NCI-H226 (cell line): ENCODE measurements around the gene KLF13.

Experiments
- DNase-seq: peaks from one replicate; pipeline ENCODE4 v3.0.0-alpha.2; 2015

KLF13 gene

DNA sequence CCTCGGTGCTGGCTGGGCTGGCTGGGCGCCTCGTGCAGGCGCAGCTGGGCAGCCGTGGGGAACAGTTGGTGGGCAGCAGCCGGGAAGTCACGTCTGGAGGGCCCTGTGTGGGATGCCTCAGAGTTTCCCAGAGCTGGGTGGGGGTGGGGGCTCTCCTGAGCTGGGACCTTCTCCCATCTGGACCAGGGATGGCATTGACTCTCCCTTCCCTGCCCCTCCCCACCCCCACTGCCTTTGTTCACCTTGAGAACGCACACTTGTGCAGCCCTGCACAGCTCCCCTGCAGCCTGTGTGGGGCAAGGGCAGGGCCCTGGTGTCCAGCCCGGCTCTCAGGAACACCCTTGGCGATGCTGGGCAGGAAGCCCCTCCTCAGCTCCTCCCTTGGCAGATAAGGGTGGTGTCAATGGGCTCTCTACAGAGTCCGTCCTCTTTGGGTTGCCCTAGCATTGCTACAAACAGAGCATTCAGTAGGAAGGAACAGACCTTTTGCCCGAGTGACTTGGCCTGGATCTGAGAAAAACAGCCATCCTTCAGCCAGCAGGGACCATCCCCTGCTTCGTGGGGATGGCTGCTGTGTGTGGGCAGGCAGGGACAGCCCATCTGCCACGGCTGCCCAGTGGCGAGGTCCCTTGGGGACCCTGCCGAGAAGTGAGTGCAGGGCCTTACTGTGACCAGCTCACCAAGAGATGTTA lies 25.5 kb upstream of the KLF13 start:
- DNase-seq, result no peak

GRCh38 chr15:31301673-31301990 lies 25.0 kb upstream of the KLF13 start:
- no peak for DNase-seq

GRCh38 chr15:31302029-31302657 lies 24.5 kb upstream of the KLF13 start:
- DNase-seq, result no peak

GRCh38 chr15:31302778-31303725 lies 23.6 kb upstream of the KLF13 start:
- no peak for DNase-seq

DNA sequence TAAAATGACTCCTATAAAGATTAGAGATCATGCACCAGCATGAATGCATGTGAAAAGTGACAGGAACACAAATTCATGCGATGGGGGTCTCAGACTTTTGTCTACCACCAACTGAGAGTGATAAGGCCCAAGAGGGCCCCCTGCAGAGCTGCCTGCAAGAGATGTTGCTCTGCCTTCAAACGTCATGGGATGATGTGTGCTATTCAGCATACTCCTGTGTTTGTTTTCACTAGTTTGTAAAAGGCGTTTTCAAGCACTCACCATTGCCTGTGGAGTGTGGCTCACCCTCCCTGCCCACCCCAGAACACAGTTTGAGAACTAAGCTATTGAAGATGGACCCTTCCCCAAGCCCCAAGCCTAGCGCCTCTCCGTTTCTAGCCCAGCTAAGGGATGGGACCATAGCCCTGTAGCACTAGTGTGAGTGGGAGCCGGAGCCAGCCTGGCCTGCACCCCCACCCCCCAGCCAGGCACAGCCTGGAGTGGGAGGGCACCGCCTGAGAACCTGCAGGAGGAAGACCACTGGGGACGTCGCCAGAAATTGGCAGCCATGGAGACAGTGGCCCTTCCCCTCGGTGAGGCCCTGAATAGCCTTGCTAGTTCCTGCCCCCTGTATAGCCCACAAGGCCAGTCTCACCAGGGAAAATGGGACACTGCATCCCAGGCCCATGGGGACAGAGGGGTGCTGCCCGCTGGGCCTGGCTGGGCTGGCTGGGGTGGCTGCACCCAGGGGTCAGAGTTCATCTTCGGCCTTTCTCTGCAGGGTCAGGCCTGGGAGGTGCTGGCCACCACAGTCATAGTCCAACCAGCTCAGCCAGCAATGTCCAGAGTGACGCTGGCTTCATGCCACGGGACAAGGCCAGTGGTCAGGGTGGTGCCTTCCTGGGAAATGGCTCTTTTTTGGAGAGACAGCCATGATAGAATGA lies 22.6 kb upstream of the KLF13 start:
- DNase-seq, result no peak

- no peak for DNase-seq
These were observed 21.8 kb upstream of the KLF13 start for GRCh38 chr15:31304751-31305365.

GRCh38 chr15:31305375-31305774 lies 21.3 kb upstream of the KLF13 start:
- DNase-seq, result no peak

- DNase-seq, result no peak
These were observed 20.7 kb upstream of the KLF13 start for GRCh38 chr15:31305796-31306425.

DNA sequence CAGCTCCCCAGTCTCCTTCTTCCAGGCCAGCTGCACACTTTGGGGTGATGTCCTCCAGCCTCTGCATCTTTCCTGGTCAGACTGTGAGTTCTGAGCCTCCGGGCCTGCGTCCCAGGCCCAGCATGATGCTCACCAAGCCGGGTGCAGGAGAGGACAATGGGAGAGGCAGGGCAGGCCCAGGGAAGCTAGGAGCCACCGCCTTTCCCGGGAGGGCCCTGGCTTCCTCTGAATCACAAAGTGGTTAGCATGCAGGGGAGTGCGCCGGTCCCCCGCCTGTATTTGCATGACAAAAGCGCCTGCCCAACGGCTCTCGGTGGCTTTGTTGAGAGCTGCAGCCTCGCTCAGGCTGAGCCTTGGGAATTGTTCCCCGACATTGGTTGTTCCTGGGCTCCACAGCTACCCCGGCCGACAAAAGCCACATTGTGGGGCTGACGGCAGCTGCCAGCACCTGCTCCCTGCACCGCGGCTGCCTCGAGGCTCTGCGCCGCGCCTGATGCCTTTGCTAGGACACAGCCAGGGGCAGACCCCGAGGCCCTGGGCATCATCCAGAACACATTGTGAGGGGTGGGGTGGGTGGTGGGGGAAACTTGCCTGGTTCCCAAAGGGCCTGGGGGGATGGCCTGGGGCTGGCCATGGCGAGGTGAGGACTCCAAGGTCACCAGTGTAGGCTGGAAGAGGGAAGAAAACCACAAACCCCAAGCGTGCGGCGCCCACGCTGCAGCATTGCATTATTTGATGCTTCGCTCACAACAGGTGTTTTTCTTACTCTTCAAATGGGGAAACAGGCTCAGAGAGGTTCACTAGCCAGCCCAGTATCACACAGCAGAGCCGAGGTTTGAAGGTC lies 20.0 kb upstream of the KLF13 start:
- no peak for DNase-seq

GRCh38 chr15:31307270-31308184 lies 19.1 kb upstream of the KLF13 start:
- DNase-seq, result no peak

DNA sequence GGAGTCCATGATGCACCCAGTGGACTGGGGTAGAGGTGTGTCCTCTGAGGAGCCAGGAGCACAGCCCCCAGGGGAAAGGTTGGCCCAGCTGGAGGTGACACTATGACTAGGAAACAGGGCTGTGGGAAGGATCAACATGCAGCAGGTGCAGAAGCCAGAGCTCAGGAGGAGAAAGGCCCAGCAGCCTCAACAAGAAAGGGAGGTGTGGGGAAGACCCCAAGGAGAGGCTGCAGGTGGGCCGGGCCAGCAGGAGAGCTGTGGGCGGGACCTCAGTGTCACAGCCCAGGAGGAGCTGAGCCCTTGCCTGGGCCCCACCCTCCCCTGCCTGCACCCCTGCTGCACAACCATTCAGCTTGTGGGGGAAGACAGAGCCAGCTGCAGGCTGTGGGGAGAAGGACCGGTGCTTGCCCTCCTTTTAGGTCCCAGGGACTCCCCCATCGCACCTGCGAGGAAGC lies 18.4 kb upstream of the KLF13 start:
- DNase-seq, result no peak

DNA sequence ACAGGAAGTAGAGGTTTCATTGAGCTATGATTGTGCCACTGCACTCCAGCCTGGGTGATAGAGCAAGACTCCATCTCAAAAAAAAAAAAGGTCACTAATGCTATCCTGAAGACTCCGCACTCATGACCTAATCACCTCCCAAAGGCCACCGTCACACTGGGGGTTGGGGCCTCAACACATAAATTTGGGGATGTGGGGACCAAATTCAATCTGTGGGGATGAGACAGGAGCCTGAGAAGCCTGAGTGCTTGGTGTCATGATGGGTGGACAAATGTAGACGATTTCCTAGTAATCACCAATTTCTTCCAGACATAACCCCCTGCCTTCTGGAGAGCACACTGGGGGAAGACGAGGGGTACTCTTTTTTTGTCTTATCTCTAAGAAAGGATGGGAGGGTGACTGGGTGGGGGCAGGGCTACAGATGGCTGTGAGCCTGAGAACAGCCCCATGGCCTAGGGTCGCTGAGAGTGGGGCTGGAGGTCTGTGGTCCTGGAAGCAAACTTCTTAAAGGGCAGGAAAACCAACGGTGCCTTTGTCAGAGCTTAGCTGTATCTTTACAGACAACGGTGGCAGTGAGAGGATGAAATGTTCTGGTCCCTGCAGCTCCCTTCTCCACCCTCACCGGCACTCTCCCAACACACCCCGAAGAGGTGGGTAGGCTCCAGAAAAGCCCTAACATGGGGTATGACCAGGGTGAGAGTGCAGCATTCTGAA lies 16.6 kb upstream of the KLF13 start:
- DNase-seq, result no peak

GRCh38 chr15:31311735-31312619 lies 14.7 kb upstream of the KLF13 start:
- no peak for DNase-seq

DNA sequence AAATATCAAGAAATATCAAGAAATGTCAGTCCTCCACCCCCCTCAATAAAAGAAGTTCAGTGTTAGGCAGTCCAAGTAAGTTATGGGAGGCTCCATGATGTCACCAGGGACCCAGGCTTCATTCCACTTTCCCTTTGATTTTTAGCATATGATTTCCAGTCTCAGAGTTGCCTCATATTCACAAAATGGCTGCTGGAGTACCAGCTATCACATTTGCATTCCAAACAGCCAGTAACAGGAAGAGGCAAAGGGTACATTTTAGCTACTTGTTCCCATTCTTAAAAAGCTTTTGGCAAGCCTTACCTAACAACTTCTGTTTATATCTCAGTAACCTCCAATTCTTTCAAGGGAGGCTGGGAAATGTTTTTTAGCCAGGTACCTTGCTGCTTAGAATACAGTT lies 13.4 kb upstream of the KLF13 start:
- DNase-seq, result no peak

GRCh38 chr15:31314380-31314779 lies 12.3 kb upstream of the KLF13 start:
- no peak for DNase-seq

- DNase-seq, result no peak
These were observed 10.4 kb upstream of the KLF13 start for GRCh38 chr15:31316135-31316795.

DNA sequence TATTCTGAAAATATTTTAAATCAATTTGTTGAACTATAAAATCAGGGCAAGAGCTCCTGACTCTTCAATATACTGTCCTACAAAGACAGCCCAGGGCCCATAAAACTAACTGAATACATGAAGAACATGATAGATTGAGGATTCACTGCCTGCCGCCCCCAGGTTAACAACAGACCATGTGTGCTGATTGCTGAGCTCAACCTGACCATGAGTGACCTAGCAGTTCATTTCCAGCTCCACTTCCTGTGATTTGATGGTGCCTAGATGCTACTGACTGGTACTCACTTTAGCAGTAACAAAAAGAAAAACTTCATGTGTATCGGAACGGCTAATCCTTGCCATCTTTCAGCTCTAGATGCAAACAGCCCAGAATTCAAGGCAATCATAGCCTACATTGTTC lies 9.6 kb upstream of the KLF13 start:
- DNase-seq, result no peak
